GM10248 (cell line): ENCODE results near the gene ADORA3.

ENCODE experiments used
- CTCF ChIA-PET: fragments of 300-600 bp; sonication (Branson Sonifier 250); formaldehyde crosslinking; extraction: SDS; loops from one replicate; lab custom pipeline; 2021; ENCODE audit warnings: antibody characterized with exemption; lab: Yijun Ruan, JAX
- POLR2A ChIA-PET: fragments of 350-650 bp; sonication (Branson Sonifier 250); formaldehyde crosslinking; extraction: SDS; loops from one replicate; lab custom pipeline; 2020; ENCODE audit warnings: antibody characterized with exemption; lab: Yijun Ruan, JAX
- DNase-seq: peaks from one replicate; pipeline ENCODE4 v3.0.0; 2012; ENCODE audit errors: extremely low spot score
- TF ChIP-seq, protein P1 (sequence below): IDR thresholded peaks from 2 replicates; pipeline ENCODE4 v1.5.1; 2012; ENCODE audit warnings: mild to moderate bottlenecking, low read depth; ENCODE audit errors: extremely low read depth, missing control alignments, control extremely low read depth

Gene ADORA3

DNA sequence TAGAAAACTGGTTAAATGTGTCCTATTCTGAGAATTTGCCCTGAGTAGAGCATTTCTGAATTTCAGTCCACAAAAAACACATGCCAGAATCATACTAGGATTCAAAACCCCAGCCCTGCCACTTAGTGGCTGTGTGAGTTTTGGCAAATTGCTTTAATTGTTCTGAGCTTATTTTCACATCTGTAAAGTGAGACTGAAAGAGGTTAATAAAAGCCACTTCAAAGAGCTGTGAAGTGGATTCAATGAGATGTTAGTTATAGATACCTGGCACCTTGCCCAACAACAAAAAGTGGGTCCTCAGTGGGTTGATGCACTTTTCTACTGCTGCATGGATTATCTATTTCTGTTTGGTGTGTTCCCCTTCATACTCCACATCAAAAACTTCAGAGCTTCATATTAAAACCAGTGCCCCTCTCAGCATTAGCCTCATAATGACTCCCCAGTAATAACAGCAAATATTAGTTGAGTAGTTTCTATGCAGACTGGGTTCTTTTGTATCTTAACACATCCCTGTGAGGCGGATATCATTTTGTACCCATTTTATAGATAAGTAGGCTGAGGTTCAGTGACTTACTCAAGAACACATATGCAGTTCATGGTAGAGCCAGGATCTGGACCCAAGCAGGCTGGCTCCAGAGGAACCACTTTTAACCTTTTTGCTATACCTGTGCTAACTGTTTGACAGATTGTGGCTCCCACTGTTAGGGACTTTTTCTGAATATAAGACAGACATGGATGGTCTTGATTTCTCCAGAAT, 14.2 kb upstream of the ADORA3 start:
- TF ChIP-seq, protein P1, sequence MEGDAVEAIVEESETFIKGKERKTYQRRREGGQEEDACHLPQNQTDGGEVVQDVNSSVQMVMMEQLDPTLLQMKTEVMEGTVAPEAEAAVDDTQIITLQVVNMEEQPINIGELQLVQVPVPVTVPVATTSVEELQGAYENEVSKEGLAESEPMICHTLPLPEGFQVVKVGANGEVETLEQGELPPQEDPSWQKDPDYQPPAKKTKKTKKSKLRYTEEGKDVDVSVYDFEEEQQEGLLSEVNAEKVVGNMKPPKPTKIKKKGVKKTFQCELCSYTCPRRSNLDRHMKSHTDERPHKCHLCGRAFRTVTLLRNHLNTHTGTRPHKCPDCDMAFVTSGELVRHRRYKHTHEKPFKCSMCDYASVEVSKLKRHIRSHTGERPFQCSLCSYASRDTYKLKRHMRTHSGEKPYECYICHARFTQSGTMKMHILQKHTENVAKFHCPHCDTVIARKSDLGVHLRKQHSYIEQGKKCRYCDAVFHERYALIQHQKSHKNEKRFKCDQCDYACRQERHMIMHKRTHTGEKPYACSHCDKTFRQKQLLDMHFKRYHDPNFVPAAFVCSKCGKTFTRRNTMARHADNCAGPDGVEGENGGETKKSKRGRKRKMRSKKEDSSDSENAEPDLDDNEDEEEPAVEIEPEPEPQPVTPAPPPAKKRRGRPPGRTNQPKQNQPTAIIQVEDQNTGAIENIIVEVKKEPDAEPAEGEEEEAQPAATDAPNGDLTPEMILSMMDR, result no peak
- POLR2A ChIA-PET, result no interaction called here
- DNase-seq, result no peak
- CTCF ChIA-PET, result interaction anchor here (0.9 to 5.9 kb wide), 13 partner anchors 9 to 250 kb away, joined by 3 to 64 read pairs (median 4); no protein-coding TSS in a partner anchor

DNA sequence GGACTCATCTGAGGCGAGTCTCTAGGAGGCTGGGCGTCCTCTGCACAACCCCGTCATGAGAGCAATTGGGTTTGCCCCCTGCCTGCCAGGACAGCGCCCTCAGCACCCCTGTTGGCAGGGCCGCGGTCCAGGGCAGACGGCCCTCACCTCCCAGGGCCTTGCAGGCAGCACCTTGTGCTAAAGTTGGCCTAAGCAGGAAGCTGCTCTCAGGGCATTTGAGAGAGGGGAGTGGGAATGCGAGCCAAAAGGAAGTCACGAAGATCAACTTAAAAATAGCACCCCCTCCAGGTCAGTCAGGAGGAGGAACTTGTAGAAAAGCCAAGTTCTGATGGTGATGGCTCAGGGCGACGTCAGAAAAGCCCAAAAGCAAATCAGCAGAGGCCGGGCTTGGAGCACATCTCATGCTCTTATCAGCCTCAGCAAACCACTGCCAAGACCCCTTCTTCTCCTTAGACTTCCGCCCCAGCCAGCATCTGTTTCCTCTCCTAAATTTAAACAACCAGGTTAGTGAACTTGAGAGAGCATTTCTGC, 12.6 kb upstream of the ADORA3 start:
- ChIA-PET POLR2A (interaction anchor here (0.5 kb wide), 1 partner anchor 126 kb away, joined by 3 read pairs; no protein-coding TSS in a partner anchor), CTCF (interaction anchor here (0.6 to 5.9 kb wide), 18 partner anchors 8 to 212 kb away, joined by 3 to 64 read pairs (median 4); no protein-coding TSS in a partner anchor)
- TF ChIP-seq, protein P1, result peak; percentile 41
- DNase-seq, result peak; percentile 62

DNA sequence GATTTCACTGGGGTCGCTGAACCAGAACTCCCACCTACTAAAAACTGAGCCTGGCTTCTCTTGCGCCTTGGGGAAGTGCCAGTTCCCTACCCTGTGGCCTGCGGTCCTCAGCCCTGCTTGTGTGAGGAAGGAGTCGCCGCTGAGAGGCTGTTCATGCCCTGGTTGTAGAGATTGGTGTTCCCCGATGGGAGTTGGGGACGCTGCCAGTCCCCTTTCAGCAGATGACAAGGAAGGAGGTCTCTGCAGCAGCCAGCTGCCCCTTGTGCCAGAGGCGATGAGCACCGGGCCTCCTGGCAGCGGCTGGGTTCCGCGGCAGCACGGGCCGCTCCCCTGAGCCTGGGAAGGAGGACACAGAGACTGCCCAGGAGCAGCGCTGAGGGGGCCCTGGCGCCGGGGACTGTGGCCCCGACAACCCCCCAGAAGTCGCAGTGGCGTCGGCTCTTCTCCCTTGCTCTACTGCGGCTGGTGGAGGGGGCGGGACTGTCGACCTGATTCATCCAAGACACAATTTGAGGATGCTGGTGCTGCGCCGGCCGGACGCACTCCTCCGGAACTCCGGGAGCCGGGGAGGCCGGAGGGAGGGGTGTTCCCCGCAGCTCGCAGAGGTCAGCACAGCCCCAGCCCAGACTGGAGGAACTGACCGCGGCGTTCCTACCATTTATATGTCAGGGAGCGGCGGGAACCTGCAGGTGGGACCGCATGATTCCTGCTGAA, 12.0 kb upstream of the ADORA3 start:
- POLR2A ChIA-PET, result no interaction called here

GRCh38 chr1:111513410-111514020, 10.1 kb upstream of the ADORA3 start:
- ChIA-PET CTCF (interaction anchor here (0.9 to 1.8 kb wide), 3 partner anchors 36 to 201 kb away, joined by 3 to 5 read pairs (median 3); no protein-coding TSS in a partner anchor), POLR2A (no interaction called here)
- TF ChIP-seq, protein P1, result no peak
- DNase-seq, result no peak

More for the DNA sequence above, 12.0 kb upstream of the ADORA3 start:
- DNase-seq, result peak; percentile 35
- TF ChIP-seq, protein P1, result no peak
- CTCF ChIA-PET, result interaction anchor here (0.9 to 5.9 kb wide), 7 partner anchors 7 to 213 kb away, joined by 3 to 64 read pairs (median 5); no protein-coding TSS in a partner anchor

- TF ChIP-seq, protein P1, result no peak
- DNase-seq, result no peak
- ChIA-PET POLR2A (no interaction called here), CTCF (interaction anchor here (0.9 to 6.6 kb wide), 3 partner anchors 16 to 202 kb away, joined by 3 to 84 read pairs (median 3); no protein-coding TSS in a partner anchor)
These were observed 9.5 kb upstream of the ADORA3 start for GRCh38 chr1:111512931-111513330.
